ENCODE data around the gene PPP5C.

DNA sequence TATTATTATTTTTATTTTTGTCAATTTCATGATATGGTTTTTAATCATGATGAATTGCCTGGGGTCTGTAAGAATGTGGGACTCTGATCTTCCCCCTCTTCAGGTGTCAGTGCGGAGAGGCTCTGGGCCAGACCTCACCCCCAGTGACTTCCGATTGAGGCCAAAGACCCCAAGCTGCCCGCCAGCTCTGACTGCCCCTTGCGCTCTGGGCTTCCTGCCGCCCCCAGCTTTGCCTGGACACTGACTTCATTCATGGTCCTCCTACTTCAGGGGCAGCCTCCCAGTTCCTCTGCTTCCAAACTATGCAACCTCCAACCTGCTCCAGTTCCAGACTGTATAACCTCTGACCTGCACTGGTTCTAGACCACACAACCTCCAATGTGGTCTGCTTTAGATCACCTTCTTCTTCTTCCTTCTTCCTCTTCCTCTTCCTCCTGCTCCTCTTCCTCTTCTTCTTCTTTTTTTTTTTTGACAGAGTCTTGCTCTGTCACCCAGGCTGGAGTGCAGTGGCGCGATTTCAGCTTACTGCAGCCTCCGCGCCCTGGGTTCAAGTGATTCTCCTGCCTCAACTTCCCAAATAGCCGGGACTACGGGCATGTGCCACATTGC lies 6.7 kb upstream of the PPP5C start:
- TF ChIP-seq, protein P1, sequence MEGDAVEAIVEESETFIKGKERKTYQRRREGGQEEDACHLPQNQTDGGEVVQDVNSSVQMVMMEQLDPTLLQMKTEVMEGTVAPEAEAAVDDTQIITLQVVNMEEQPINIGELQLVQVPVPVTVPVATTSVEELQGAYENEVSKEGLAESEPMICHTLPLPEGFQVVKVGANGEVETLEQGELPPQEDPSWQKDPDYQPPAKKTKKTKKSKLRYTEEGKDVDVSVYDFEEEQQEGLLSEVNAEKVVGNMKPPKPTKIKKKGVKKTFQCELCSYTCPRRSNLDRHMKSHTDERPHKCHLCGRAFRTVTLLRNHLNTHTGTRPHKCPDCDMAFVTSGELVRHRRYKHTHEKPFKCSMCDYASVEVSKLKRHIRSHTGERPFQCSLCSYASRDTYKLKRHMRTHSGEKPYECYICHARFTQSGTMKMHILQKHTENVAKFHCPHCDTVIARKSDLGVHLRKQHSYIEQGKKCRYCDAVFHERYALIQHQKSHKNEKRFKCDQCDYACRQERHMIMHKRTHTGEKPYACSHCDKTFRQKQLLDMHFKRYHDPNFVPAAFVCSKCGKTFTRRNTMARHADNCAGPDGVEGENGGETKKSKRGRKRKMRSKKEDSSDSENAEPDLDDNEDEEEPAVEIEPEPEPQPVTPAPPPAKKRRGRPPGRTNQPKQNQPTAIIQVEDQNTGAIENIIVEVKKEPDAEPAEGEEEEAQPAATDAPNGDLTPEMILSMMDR (conservative IDR thresholded peaks at IDR 0.05): no peak
- TF ChIP-seq EZH2 (IDR thresholded peaks at IDR 0.05; ENCODE audit: low read depth): no peak
